GM19035 (cell line): Measurements from ENCODE around the gene SIX5.
A peak's percentile ranks its signal among the peaks of the same experiment; 100 is the strongest.

ENCODE experiments used
- ATAC-seq: cut with Tn5 transposase; IDR thresholded peaks from one replicate; pipeline ENCODE4 v1.9.1; 2021; ENCODE audit not compliant: unreplicated experiment

SIX5 gene

GRCh38 chr19:45777395-45777961 lies 8.4 kb upstream of the SIX5 start:
- ATAC-seq = no peak

- ATAC-seq = no peak
Measured at GRCh38 chr19:45774765-45775164, 5.7 kb upstream of the SIX5 start.

DNA sequence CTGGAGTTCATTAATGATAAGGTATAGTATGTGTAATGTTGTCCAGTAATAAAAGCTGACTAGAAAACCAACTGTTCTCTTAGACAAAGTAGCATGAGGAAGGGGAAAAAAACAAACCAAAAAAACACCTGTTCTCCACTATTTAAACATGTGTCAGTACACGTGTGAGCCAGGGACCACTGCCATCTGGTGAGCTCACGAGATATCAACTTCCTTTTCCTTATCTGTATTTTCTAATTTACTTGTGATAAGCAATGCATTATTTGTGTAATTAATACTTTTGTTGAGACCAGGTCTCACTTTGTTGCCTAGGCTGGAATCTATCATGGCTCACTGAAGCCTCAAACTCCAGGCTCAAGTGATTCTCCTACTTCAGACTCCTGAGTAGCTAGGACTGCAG lies 4.3 kb upstream of the SIX5 start:
- ATAC-seq = no peak

DNA sequence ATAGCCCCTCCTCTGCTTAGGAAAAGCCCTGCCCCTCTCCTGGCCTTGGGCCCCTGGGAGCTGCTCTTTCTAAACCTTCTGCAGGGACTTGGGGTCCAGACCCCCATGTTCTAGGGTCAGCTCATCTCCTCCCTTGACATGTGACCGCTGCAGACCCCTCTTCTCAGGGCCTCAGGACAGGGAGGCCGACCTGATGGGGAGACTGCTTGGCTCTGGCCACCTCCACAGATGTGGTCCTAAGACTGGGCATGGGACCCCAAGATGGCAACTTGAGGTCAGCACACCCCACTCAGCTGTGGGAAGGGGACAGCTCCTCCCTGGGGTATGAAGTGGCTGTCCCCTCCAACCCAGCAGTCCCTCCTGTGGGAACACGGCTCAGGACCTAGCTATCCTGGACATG lies 3.9 kb upstream of the SIX5 start:
- ATAC-seq = no peak

DNA sequence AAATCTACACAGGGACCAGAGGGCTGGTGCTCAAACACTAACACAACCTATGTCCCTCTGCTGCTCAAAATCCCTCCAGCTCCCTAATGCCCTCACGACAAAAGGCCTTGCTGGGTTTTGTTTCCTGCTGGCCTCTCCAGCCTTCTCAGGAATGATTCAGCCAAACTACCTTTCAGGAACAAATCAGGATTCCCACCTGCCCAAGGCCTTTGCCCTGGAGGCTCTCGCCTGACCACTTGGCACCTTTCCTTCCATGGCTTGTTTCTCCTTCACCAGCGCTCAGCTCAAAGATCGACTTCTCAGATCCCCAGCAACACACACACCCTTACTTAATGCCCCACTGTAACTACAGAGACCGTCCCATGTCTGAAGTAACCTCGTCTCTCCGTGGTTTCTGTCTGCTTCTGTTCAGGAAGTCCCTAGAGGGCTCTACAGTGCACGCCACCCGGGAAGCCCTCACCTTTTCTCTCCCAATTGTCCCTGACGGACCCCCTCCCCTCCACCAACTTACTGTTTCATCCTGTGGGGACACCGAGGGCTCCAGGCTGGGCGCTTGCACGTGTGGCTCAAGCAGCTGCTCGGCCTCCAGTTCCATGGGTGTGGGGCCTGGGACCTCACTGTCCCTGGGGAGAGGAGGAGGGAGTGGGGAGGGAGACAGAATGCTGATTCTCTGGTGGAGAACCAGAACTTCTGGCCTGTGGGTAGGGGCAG lies 3.2 kb upstream of the SIX5 start:
- ATAC-seq = no peak

- ATAC-seq = no peak
Measured at GRCh38 chr19:45771311-45771933, 2.4 kb upstream of the SIX5 start.

- ATAC-seq = peak; percentile 52
Measured at GRCh38 chr19:45770192-45771101, 1.4 kb upstream of the SIX5 start.

GRCh38 chr19:45769821-45770191 lies 754 bp upstream of the SIX5 start:
- ATAC-seq = no peak

GRCh38 chr19:45768655-45768983 lies 433 bp downstream of the SIX5 start:
- no peak for ATAC-seq

DNA sequence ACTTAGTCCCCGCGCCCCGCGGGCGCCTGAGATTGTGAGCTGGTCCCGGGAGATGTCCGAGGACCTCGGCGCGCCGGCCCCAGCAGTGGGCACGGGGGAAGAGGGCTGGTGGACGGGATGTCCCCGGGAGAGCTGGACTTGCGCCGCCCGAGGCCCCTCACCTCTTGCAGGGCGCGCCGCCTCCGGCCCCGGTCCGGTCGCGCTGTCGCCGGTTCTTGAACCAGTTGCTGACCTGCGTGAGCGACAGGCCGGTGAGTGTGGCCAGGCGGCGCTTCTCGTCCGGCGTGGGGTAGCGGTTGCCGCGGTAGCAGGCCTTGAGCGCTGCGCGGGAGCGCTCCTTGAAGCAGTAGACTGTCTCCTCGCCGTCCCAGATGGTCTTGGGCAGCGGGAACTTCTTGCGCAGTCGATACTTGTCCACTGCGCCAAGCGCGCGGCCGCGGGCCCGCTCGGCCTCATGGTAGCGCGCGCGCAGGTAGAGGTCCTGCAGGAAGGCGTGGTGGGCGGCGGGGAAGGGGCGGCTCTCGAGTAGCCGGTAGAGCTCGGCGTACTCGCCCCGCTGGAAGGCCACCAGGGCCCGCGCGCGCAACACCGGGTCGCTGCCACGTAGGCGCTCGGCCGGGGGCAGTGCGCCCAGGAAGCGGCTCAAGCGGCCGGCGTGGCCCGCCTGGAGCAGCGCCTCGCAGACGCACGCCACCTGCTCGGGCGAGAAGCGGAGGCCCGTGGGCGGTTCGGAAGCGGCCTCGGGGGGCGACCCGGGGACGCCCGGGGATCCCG lies 984 bp downstream of the SIX5 start:
- ATAC-seq = no peak

DNA sequence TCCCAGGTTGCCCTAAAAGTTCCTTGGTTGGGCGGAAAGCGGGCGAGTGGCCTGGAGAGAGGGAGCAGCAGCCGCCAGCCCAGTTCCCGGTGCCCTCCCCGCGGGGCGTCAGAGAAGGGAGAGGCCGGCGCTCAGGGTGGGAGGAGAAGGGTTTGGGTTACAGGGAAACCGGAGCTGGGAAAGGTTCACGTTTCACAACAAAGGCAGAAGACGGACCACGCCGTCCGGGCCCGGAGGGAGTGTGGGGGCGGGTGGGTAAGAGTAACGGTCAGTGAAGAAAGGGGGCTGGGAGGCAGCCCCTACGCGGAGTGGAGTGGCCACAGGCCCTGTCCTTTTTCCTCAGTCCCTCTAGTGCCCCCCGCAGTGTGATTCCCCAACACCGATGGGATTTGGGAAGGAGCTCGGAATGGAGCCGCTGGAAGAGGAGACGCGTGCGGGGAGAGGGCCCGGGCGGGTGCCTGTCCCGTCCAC lies 1.6 kb downstream of the SIX5 start:
- ATAC-seq = no peak

DNA sequence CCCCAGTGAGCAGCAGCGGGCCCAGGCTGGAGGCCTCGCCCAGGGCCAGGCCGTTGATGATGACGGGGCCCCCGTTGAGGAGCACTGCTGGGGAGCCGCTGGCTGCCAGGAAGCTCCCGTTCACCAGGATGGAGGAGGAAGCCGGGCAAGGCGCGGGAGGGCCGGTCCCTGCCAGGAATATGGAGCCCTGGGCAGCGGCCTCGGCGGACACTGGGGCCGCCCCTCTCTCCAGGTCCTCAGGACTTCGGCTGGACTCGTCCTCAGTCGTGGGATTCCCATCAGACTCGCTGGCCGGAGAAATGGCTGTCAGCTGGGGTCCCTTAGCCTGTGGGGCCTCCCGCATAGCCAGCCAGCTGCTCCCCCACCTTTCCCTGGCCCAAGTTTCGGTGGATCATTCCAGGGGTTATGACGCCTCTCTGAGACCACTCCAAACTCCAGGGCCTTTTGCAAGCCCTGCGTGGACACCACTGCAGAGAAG lies 2.1 kb downstream of the SIX5 start:
- ATAC-seq = no peak

GRCh38 chr19:45766296-45766868 lies 2.7 kb downstream of the SIX5 start:
- no peak for ATAC-seq

DNA sequence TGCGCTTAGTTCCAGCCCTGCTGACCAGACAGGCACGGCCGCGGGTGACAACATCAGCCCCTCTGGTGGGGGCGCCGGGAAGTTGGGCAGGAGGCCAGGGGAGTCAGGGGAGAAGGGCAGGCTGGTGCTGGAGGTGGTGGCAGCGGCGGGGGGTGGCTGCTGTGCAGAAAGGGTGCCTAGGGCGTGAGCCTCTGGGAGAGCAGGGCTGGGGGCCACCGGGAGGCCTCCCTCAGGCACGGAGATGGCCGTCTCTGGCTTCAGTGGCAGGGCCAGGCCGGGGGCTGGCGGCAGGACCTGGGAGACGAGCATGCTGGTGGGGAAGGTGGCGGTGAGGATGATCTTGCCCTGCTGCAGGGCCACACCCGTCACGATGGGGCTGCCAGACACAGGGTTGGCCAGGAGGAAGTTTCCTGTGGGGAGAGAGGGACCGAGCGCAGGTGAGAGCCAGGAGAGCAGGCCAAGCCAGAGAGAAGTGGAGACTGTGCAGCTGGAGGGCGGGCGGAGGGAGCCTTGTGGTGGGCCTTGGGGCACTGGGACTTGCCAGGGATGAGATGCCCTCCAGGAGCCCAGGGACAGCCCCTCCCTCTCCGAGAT lies 3.3 kb downstream of the SIX5 start:
- ATAC-seq = no peak

GRCh38 chr19:45764945-45765701 lies 3.9 kb downstream of the SIX5 start:
- ATAC-seq = no peak

- no peak for ATAC-seq
Measured at GRCh38 chr19:45764475-45764874, 4.6 kb downstream of the SIX5 start.

DNA sequence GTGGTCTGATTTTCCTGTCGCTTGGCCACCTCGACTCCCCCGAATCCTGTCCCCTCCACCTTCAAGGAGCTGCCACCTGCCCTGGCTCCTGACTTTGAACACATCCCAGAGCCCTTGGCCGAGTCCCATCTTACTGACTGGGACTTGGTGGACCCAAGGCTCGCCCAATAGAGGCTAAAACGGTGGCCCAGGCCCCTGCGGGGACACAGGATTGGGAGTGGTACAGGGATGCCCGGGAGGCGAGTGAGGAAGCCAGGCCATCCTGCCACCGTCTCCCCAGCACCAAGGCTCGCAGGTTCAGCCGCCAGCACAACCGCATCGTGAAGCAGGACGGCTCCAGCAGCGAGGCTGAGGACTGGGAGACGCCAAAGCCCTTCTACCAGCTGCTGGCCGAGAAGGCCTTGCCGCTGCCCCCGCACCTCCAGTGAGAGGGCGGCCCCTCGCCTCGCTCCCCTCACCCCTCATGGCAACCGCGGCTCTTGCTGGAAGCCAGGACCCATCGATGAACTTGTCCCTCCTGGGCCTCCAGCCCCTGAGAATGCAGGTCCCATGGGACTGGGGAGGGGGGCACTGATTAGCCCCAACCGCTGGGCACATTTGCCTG lies 5.3 kb downstream of the SIX5 start:
- ATAC-seq = no peak

DNA sequence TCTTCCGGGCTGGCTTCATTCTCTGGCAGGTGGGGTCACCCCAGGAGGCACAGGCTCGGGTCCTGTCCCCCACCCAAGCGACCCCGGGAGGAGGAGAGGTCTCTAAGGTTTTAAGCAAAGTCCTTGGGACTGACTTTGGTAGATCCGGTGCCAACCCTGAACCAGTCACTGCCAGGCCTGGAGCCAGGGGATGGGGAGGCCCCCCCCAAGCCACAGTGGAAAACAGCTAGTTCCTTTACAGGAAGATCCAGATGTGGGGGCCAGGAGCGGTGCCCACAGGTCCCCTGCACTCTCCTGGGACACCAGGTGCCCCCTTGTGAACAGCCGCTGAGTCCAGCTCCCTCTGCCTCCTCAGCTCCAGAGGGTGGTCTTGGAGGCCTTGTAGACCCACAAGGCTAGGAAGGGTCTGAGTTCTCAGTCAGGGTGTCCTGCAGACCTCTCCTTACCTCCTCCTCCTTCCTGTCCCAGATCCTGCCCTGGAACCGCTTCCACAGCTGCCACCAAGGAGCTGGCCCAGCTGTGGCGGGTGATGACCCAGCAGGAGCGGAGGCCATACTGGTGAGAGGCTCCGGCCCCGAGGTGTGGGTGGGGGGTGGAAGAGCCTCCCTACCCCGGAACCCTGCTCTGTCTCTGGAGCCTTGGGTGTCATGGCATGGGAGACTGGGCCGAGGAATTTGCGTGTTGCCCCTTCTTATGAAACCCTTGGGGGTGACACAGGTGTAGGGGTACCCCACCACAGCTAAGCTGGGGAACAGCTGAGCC lies 6.0 kb downstream of the SIX5 start:
- ATAC-seq = no peak
